ENCODE measurements around the gene BAZ2B. TPM values are rescaled to one million over a fixed set of nuclear protein-coding genes. Genes with fewer than 3 reads are reported as not detected.

BAZ2B gene
- total RNA-seq, 1 donor from 2014 or later = 32.4 TPM

DNA sequence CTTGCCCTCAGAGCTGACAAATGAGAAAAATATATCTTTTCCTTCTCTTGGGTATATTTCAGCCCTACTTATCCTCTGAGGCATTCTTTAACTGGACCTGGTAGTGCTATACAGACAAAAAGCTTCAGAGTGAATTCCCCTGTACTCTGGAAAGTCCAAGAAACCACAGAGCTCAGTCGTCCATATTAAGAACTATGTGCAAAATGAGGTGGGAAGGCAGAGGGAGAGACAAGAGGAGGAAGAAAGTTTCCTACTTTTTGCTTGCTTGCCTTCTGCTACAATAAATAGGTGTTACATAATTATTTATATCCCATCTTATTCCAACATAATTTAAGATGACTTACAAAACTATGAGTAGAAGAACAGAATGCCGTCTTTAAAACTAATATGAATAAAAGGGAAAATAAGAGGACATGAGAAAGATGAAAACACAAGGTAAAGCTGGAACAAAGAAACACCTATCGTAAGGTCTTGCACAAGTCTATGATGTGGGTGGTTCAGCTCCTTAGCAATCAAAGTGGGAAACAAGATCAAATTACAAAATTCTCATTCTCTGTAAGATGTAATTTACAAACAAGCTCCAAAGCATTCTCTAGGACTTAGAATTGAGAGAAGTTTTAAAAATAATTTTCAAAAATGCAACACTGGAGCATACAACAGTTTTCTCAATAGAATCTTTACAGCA, 97.9 kb downstream of the BAZ2B start:
- H3K4me1 ChIP-seq = peaks cover 51% of the 10 kb centered on the region
- no peaks in the 10 kb centered on the region for H3K9me3 ChIP-seq (replicated peaks)
- peak overlapping the region; percentile 29 for H3K27ac ChIP-seq (replicated peaks)
- intact Hi-C loops (cut with micrococcal nuclease) = no loop called here
- no peak overlapping the region for H3K4me3 ChIP-seq
- TF ChIP-seq, protein P1, sequence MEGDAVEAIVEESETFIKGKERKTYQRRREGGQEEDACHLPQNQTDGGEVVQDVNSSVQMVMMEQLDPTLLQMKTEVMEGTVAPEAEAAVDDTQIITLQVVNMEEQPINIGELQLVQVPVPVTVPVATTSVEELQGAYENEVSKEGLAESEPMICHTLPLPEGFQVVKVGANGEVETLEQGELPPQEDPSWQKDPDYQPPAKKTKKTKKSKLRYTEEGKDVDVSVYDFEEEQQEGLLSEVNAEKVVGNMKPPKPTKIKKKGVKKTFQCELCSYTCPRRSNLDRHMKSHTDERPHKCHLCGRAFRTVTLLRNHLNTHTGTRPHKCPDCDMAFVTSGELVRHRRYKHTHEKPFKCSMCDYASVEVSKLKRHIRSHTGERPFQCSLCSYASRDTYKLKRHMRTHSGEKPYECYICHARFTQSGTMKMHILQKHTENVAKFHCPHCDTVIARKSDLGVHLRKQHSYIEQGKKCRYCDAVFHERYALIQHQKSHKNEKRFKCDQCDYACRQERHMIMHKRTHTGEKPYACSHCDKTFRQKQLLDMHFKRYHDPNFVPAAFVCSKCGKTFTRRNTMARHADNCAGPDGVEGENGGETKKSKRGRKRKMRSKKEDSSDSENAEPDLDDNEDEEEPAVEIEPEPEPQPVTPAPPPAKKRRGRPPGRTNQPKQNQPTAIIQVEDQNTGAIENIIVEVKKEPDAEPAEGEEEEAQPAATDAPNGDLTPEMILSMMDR (IDR thresholded peaks at IDR 0.05; ENCODE audit: borderline replicate concordance) = no peak
- no peaks in the 10 kb centered on the region for H3K36me3 ChIP-seq
- H3K27me3 ChIP-seq (ENCODE audit: low read depth) = no peaks in the 10 kb centered on the region
- no peak for DNase-seq

DNA sequence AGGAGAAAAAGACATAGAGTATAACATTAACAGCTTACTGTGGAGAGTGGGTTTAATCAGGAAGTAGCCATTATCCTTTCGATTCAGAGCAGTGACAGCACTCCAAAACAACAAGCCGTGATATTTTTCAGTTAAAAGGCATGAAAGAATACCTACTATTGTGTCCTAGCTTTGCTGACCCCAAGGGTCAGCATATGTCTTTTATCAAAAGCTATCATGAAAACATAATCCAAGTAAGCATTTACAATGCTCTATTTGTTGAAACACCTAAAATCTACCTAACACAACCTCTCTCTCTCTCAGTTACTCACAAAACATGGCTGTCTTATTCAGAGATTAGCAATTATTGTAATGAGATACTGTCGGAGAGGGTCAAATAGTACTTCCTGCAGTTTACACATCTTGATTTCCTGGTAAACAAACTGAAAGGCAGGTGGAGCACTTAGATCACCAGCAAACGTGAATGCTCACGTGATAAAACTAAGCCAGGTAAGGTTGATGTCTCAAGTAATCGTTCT, 100.0 kb downstream of the BAZ2B start:
- H3K9me3 ChIP-seq (replicated peaks) = no peaks in the 10 kb centered on the region
- no peak for DNase-seq
- peak overlapping the region; percentile 76 for H3K27ac ChIP-seq (replicated peaks)
- intact Hi-C loops (cut with micrococcal nuclease) = no loop called here
- H3K4me3 ChIP-seq = peak overlapping the region; percentile 65
- H3K4me1 ChIP-seq = peaks cover 65% of the 10 kb centered on the region
- no peaks in the 10 kb centered on the region for H3K36me3 ChIP-seq
- TF ChIP-seq, protein P1 (IDR thresholded peaks at IDR 0.05; ENCODE audit: borderline replicate concordance) = no peak
- H3K27me3 ChIP-seq (ENCODE audit: low read depth) = no peaks in the 10 kb centered on the region

DNA sequence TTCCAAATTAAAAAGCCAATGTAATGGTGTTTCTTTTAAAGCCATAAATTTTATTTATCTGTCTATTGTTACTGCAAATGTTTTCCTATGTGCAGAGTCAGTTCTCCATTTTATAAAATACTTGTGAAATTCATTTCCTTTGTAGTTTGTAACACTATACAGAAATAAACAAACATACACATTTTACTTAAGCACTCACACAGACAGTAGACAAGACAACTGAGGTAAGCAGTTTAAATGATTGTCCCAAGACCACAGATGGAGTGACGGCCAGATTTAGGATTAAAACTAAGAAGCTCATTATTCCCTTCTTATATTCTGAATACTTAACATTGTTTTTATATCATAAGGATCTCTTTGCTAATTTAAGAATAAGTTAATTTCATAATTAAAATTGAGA, 100.9 kb downstream of the BAZ2B start:
- TF ChIP-seq, protein P1 (IDR thresholded peaks at IDR 0.05; ENCODE audit: borderline replicate concordance) = no peak
- no peaks in the 10 kb centered on the region for H3K27me3 ChIP-seq (ENCODE audit: low read depth)
- peak overlapping the region; percentile 76 for H3K27ac ChIP-seq (replicated peaks)
- H3K4me3 ChIP-seq = peak overlapping the region; percentile 65
- H3K9me3 ChIP-seq (replicated peaks) = no peaks in the 10 kb centered on the region
- no peak for DNase-seq
- intact Hi-C loops (cut with micrococcal nuclease) = no loop called here
- peaks cover 65% of the 10 kb centered on the region for H3K4me1 ChIP-seq
- no peaks in the 10 kb centered on the region for H3K36me3 ChIP-seq

DNA sequence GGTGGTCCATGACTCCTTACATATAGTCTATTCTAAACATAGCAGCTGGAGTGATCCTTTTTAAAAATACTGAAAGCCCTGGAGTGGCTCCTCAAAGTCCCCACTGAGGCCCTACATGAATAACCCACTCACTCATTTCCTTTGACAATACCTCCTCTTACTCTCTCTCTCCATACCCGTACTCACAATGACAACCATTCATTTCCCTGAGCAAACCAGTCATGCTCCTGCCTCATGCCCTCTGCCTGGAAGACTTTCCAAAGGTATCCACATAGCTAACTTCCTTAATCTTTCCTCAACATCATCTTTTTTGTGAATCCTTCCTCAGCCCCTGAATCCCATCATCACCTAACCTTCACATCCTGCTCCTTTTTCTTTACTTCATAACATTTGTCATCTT, 102.6 kb downstream of the BAZ2B start:
- Histone ChIP-seq H3K36me3 (no peaks in the 10 kb centered on the region), H3K4me3 (no peak overlapping the region), H3K9me3 (replicated peaks) (no peaks in the 10 kb centered on the region), H3K27me3 (ENCODE audit: low read depth) (no peaks in the 10 kb centered on the region), H3K27ac (replicated peaks) (no peak overlapping the region), H3K4me1 (peaks cover 65% of the 10 kb centered on the region)
- intact Hi-C loops (cut with micrococcal nuclease) = no loop called here
- TF ChIP-seq, protein P1 (IDR thresholded peaks at IDR 0.05; ENCODE audit: borderline replicate concordance) = no peak
- no peak for DNase-seq

DNA sequence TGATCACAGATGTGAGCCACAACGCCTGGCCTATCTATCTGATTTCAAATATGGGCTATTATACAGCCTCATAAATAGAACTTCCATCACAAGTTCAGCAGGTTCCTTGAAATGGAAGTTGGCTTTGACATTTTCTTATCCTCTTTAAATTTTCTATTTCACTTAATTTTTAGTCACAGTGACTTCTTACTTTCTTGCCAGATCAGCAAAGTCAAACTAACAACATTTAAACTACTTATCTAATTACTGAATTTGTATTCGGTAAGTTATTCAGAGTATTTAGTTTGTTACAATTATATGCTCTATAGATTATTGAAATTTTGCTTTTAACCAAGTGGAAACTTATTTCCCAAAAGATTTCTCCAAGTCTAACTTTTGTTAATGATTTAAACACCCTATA, 108.2 kb downstream of the BAZ2B start:
- H3K36me3 ChIP-seq = no peaks in the 10 kb centered on the region
- peaks cover 22% of the 10 kb centered on the region for H3K4me1 ChIP-seq
- TF ChIP-seq, protein P1 (IDR thresholded peaks at IDR 0.05; ENCODE audit: borderline replicate concordance) = no peak
- no peak for DNase-seq
- intact Hi-C loops (cut with micrococcal nuclease) = no loop called here
- H3K27ac ChIP-seq (replicated peaks) = no peak overlapping the region
- H3K9me3 ChIP-seq (replicated peaks) = no peaks in the 10 kb centered on the region
- H3K4me3 ChIP-seq = no peak overlapping the region
- H3K27me3 ChIP-seq (ENCODE audit: low read depth) = no peaks in the 10 kb centered on the region

Data from left ventricle myocardium inferior (tissue), 1 donor.